ENCODE results near the gene STPG1.

STPG1 gene

DNA sequence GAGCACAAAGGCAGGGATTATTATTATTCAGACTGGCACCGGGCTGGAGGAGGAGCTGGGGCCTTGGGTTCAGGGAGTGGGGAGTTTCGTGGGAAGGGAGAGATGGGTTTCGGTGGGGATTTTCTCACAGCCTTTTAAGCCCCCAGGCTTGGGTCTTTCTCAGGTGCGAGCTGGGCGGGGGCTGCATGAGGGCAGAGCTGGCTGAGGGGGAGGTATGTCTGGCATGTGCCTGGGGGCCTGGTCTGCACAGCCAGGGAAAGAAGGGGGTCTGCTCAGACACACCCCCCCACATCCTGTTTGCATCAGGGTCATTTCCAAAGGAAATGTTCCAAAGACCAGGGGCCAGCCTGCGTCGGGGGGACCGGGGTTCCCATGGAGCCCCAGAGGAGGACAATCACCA is 72.8 kb downstream of the STPG1 start:
- DNase-seq: no peak

GRCh38 chr1:24339996-24340395 is 73.6 kb downstream of the STPG1 start:
- no peak for DNase-seq

DNA sequence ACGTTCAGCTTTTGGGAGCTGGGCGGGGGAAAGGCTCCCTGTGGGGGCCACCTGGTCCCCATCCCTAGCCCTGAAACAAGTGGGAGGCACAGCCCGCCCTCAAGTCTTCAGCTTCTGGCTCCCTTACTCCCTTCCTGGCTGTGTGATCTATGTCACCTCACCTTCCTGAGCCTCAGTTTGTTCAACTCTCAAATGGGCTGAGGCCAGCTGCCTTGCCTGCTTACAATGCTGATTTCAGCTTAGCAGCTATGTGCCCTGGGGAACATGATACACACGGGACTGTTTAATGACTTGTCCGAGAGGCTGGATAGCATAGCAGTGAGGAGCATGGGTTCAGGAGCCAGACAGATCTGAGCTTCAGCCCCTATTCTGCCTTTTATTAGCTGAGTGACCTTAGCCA is 75.1 kb downstream of the STPG1 start:
- DNase-seq: no peak

DNA sequence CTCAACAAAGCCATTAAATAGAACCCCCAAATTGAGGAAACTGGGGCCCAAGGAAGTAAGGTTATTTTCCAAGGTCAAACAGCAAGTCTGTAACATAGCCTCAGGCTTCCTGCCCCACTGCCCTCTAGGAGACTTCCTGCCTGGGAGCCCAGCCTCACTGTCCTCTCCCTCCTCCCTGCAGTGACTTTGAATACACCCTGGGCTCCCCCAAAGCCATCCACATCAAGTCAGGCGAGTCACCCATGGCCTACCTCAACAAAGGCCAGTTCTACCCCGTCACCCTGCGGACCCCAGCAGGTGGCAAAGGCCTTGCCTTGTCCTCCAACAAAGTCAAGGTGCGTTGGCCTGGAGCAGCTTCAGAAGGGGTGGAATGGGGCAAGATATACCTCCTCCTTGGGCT is 76.1 kb downstream of the STPG1 start:
- no peak for DNase-seq

DNA sequence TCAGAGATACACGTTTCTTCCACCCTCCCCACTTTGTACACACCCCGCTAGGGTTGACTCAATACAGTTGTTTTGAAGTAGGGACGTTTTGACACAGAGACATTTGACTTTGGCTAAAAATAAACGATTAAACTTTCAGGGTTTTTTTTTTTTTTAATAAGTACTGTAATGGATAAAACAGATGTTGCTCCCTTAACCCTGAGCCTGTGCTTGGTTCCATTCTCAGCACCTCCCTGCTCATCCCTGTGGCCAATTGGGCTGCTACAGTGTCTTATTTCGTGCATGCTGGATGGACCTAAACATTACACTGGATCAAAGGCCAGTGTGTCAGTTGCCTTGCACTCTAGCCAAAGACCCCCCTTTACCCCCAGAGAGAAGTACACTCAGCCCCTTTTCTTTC is 77.5 kb downstream of the STPG1 start:
- no peak for DNase-seq

DNA sequence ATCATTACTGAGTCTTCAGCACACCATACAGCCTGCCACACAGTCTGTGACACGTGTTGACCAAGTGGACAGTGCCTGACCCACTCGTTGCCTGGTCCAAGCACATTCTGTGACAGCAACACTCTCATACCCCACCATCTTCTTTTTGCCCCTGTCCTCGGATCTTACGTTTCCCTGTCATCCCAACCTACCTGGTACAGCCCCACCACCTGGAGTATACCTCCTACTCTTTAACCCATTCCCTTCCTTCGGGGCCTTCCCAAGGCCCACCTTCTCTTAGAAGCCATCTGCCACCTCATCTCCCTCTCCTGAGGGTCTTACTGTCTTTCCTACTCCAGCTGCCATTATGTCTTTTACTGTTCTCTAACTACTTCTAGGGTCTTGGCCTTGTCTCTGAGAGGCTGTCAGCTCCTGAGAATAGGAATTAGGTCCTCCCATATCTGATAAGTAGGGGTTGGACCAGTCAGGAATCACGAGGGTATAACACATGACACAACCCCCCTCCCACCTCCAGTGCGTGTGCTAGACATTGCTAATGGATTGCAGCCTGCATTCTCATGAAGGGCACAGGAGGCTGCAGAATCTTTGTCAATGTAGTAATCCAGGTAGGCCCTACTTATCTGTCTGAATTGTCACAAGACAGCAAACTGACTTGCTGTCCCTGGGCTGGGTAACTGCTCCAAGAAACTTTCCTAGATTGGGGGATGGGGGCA is 81.5 kb downstream of the STPG1 start:
- no peak for DNase-seq

GRCh38 chr1:24329797-24330543 is 83.6 kb downstream of the STPG1 start:
- no peak for DNase-seq

DNA sequence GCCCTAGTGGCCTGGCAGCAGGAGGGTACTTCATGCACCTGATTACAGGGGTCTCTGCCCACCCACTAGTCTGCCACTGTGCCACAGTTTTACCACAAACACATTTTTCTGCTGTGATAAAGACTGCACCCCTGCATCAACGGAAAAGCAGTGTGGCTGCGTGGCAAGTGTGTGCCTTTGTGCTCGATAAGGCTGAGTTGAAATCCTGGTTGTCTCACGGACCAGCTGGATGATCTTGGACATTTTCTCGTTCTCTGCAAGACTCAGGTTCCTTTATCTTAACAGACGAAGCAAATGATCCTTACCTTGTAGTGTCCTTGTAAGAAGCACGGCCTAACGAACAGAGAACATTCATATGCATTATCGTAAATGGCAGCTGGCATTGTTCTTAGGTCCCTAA is 84.3 kb downstream of the STPG1 start:
- DNase-seq: no peak

DNA sequence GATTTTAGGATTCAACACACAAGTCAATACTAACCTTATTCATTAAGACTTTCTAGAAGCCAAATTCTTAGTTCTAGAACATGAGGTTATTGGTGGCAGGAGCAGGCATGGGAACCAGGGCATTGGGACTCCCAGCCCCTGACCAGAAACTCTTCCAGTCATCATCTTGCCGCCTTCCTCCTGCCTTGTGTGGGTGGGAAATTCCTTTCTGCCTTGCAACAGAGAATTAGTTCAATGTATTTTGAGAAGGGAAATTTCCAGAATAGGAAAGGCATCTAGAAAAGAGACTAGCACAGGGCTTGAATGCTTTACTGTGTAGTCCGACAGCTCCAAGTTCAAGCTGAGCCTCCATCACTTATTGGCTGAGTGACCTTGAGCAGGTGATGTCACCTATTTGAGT is 85.7 kb downstream of the STPG1 start:
- no peak for DNase-seq

GRCh38 chr1:24327486-24327885 is 86.1 kb downstream of the STPG1 start:
- no peak for DNase-seq

DNA sequence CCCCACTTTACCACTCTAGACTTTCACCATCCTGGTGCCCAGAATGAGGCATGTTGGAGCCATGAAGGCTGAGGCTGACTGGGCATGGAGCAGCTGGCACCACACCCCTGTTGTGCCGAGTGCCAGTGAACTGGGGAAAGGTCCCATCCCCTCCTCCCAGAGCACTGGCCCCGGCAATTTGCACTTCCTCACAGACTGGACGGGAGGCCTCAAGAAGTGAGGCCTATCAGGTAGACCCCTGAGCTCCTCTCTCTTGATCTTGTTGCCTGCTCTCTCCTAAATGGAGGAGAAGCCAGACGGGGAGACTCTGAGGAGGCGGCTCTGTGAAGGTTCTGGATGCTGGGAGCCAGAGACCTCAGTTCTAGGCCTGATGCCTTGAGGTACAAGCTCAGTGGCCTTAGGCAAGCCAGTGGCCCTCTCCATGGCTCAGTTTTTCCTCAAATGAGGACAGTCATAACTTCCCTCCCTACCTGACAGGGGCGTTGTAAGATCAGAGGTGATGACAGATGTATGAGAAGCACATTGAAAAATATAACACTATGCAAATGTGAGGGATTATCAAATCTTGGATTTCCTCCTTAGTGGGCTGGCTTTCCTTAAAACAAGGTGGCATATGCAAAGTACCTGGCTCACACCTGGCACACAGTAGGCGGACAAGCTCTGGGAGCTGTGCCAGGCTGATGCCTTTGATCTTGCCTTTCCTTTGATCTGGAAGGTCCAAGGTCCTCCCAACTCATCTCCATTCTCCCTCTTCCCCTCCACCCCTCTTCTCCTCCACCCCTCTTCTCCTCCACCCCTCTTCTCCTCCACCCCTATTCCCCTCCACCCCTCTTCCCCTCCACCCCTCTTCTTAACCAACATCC is 87.8 kb downstream of the STPG1 start:
- DNase-seq: no peak

DNA sequence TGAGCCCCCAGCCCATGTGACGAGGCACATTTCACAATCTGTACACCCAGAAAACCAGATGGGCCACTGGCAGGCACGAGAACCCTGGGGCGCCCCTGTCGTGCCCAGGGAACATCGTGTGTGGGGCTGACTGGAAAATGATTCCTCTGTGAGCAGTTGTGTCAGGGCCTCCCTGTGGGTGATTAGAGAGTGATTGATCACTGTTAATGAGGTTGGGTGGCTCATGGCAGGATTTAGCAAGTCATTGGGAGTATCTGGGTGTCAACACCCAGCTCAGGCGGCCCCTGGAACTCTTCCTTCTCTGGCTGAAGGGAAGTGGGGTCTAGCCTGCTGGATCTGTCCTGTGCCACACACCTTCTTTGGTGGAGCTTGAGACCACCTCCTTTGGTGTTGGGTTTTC is 88.7 kb downstream of the STPG1 start:
- DNase-seq: no peak

DNA sequence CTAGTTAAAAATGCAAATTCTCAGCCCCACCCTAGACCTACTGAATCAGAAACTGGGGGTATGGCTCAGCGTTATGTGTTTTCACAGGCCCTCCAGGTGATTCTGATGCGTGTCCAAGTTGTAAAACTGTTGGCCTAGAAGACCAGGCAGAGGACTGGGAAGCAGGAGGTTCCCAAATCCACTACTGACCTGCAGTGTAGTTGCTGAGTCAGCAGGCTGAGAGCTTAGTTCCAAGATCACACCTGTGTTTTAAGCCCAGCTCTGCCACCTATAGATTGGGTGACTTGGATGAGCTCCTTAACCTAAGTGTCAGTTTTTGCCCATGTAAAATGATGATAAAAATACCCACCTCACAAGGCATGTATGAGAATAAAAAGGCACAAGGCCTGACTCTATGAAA is 90.3 kb downstream of the STPG1 start:
- no peak for DNase-seq

- no peak for DNase-seq
Observed at GRCh38 chr1:24322470-24323177, 91.0 kb downstream of the STPG1 start.

- peak; percentile 63 for DNase-seq
Observed at GRCh38 chr1:24321697-24322469, 91.7 kb downstream of the STPG1 start.

DNA sequence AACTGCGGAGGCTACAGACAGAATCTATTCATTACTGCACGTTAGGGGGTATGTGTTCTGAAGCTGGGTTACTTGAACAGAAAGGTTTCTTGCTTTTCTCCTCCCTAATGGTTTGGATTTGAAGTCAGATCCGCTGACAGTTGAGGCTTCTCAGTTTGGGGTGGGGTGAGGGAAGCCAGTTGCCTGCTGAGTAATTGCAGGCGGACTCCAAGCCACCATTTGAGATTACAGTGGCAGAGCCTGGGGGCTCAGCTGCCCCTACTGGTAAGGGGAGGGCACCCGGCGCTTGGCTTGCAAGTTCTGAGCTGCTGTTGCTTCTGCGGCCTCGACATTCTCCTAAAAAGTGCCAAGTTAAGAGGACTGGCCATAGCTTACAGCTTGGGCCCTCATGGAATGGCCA is 92.5 kb downstream of the STPG1 start:
- DNase-seq: no peak

DNA sequence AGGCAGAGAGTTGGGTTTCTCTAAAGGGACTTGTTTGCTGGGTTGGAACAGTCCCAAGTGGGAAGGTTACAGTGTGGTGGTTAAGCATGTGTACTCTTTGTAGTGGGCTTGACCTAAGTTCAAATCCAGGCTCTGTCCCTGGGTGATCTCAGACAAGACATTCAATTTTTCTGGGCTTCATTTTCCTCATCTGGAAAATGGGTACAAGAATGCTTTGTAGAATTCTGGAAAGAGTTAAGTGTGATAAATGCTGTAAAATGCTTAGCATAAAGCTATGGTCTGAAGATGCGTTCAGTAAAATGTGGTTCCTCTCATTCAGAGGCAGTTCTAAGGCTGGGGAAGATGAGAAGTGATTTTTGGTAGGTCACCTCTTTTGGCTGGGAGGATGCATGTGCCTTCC is 93.6 kb downstream of the STPG1 start:
- DNase-seq: no peak

- DNase-seq: peak; percentile 14
Observed at GRCh38 chr1:24319312-24319863, 94.2 kb downstream of the STPG1 start, which contains the start of gene GRHL3. TSS of gene GRHL3 (plus strand) at chr1:24319357. CDS start at chr1:24319552, 195 bp downstream.

DNA sequence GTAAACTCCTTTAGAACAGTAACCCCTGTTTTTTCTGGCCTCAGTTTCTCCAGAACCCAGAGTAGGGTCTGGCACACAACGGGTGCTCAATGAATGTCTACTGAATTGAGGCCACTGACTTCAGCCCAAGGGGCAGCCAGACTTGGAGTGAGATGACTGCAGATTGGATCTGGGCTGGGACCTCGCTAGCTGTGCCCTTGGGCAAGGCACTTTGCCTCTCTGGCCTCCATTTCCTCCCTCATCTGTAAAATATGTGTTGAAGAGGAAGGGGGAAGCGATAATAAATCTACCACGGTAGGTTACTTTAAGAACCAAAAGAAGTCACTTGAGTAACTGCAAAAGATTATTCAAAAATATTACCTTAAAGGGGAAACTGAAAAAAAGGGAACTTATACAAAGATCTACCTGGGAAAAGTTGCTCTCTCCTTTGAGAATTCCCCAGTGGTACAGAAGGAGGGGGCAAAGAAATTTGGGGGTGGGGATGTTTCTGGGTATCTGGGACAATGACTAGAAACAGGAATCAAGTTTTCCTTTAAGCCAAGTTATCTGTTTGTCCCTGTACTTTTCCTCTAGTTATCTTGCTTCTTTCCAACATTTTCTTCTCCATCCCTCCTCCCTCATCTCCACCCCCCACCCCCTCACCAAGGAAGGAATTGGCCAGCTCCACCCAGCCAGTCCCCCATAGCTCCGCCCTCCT is 94.8 kb downstream of the STPG1 start:
- DNase-seq: no peak

DNA sequence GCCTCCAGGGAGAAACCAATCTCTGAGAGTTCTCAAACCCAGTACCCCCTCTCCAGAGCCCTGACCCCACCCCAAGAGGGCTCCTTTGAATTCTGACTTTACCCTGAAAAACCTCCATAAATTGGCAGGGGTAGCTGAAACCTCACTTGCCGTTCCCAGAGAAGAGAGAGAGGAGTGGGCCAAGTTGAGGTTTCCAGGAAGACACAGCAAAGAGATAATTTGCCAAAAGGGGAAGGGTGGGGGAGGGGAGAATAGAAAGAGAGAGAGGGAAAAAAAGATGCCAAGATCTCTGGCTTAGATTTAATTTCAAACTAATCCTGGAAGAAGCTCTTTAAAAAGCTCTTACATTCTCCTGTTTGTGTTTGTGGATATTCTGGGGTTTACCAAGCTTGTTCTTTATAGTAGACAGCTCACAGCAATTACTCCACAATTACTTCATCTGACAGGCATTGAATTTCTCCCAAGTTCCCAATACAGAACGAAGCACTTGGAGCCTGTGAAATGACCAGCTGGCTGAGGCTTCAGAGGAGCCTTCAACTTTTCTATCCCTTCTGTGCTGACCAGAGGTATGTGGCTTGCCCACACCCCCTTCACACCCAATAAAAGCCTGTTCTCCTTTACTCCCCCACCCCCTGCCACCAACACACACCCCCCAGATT is 95.5 kb downstream of the STPG1 start:
- no peak for DNase-seq

DNA sequence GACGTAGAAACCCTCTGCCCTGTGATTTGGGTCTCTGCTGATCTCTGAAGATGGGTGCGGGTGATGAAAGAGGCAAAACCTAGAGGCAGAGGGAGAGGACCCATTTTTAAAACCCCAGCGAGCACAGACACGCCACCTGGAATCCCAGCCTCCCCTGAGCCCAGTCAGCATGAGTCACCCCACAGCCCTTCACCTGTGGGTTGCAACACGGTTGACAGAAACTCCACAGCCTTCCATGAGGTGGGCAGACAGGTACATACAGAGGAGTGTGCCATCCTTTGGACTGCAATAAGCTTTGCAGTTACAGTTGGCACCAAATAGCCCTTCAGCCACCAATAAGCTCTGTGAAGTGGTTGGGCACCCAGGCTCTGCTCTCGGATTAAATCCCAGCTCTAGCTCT is 96.5 kb downstream of the STPG1 start:
- no peak for DNase-seq
